SH-SY5Y (cell line): ENCODE results near the gene ZNF559.

Source experiments
- GATA2 ChIP-seq: IDR thresholded peaks from 2 replicates; pipeline ENCODE4 v1.6.1; 2011; ENCODE audit warnings: mild to moderate bottlenecking, low read depth, low read length
- GATA3 ChIP-seq: IDR thresholded peaks from 2 replicates; pipeline ENCODE4 v1.6.1; 2011; ENCODE audit warnings: low read depth, mild to moderate bottlenecking, low read length, moderate library complexity

DNA sequence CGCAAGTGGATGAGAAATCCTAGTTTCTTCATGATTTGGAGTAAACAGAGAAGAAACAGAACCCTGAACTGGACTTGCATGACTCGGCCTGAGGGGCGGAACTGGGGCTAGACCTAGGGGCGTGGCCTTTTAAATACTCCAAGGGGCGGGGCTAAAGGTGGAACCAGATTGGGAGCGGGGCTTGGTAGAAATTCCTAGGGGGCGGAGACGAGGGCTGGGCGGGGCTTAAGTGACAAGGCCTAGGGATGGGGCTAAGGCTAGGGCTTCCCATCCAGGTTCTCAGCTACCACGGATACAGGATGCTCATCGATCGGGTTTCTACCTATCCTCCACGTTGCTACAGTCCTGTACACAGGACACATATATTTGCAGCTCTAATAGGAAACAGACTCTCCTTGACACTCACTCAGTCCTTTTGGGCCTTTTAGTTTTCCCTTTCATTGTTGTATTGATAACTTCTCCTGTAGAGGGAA lies 14.0 kb upstream of the ZNF559 start:
- TF ChIP-seq GATA2 (no peak), GATA3 (no peak)
